HG02943 (cell line): ENCODE measurements around the gene BPIFA2.
"Not testable (repeated sequence)": the region's sequence is repeated elsewhere in the genome, so short reads cannot be mapped to it uniquely, and the experiment has no call there.

ENCODE experiments used
- ATAC-seq: cut with Tn5 transposase; IDR thresholded peaks from one replicate; pipeline ENCODE4 v1.9.1; 2021; ENCODE audit warnings: mild to moderate bottlenecking, low read depth, moderate library complexity; ENCODE audit not compliant: unreplicated experiment

BPIFA2 gene

GRCh38 chr20:33159713-33160112 lies 8.2 kb upstream of the BPIFA2 start:
- ATAC-seq = no peak

- no peak for ATAC-seq
These were observed 7.3 kb upstream of the BPIFA2 start for GRCh38 chr20:33160681-33161080.

GRCh38 chr20:33162313-33162712 lies 5.6 kb upstream of the BPIFA2 start:
- no peak for ATAC-seq

GRCh38 chr20:33162753-33163152 lies 5.2 kb upstream of the BPIFA2 start:
- no peak for ATAC-seq

- ATAC-seq = no peak
These were observed 3.9 kb upstream of the BPIFA2 start for GRCh38 chr20:33163856-33164762.

GRCh38 chr20:33164763-33165095 lies 3.2 kb upstream of the BPIFA2 start:
- no peak for ATAC-seq

- no peak for ATAC-seq
These were observed 2.4 kb upstream of the BPIFA2 start for GRCh38 chr20:33165416-33166055.

GRCh38 chr20:33166533-33167113 lies 1.3 kb upstream of the BPIFA2 start:
- no peak for ATAC-seq

GRCh38 chr20:33169176-33169794 lies 1.3 kb downstream of the BPIFA2 start:
- no peak for ATAC-seq

GRCh38 chr20:33172781-33173180 lies 4.8 kb downstream of the BPIFA2 start:
- ATAC-seq = no peak

- ATAC-seq = no peak
These were observed 7.2 kb downstream of the BPIFA2 start for GRCh38 chr20:33175123-33175522.

GRCh38 chr20:33176101-33176500 lies 8.1 kb downstream of the BPIFA2 start:
- ATAC-seq = no peak

- ATAC-seq = no peak
These were observed 9.9 kb downstream of the BPIFA2 start for GRCh38 chr20:33177866-33178265.

GRCh38 chr20:33178726-33179125 lies 10.8 kb downstream of the BPIFA2 start:
- no peak for ATAC-seq

GRCh38 chr20:33180169-33180568 lies 12.2 kb downstream of the BPIFA2 start:
- no peak for ATAC-seq

GRCh38 chr20:33181482-33182093 lies 13.6 kb downstream of the BPIFA2 start:
- ATAC-seq = no peak

- ATAC-seq = no peak
These were observed 15.4 kb downstream of the BPIFA2 start for GRCh38 chr20:33183312-33183711.

GRCh38 chr20:33185031-33185590 lies 17.2 kb downstream of the BPIFA2 start:
- ATAC-seq = not testable (repeated sequence)

- ATAC-seq = no peak
These were observed 19.5 kb downstream of the BPIFA2 start for GRCh38 chr20:33187491-33187890.

- no peak for ATAC-seq
These were observed 20.5 kb downstream of the BPIFA2 start for GRCh38 chr20:33188421-33188820.
